NT2/D1 (cell line): ENCODE measurements around the gene BTBD18.

Experiments
- DNase-seq: peaks from one replicate; pipeline ENCODE4 v3.0.0-alpha.2; 2011; ENCODE audit warnings: low read depth, low spot score
- H3K27me3 ChIP-seq: 2 replicates; pipeline ENCODE4 v1.6.0; 2011; ENCODE audit warnings: mild to moderate bottlenecking; ENCODE audit not compliant: insufficient read length, insufficient read depth
- H3K36me3 ChIP-seq: 2 replicates; pipeline ENCODE4 v1.6.1; 2011; ENCODE audit warnings: mild to moderate bottlenecking, low read length, mixed read lengths; ENCODE audit not compliant: insufficient read depth, insufficient read length
- H3K4me1 ChIP-seq: 2 replicates; pipeline ENCODE4 v1.5.1; 2011; ENCODE audit not compliant: insufficient read depth, insufficient read length
- H3K4me3 ChIP-seq: 2 replicates; pipeline ENCODE4 v1.5.1; 2011; ENCODE audit warnings: low read depth; ENCODE audit not compliant: insufficient read length
- H3K9ac ChIP-seq: 2 replicates; pipeline ENCODE4 v1.6.0; 2011; ENCODE audit warnings: low read depth; ENCODE audit not compliant: insufficient read length
- H3K9me3 ChIP-seq: 2 replicates; pipeline ENCODE4 v1.5.1; 2011; ENCODE audit warnings: mild to moderate bottlenecking, low read length; ENCODE audit not compliant: insufficient read depth
- SUZ12 ChIP-seq: IDR thresholded peaks from 2 replicates; pipeline ENCODE4 v1.6.1; 2011; ENCODE audit not compliant: insufficient read length, insufficient read depth; ENCODE audit errors: extremely low read depth
- YY1 ChIP-seq: IDR thresholded peaks from 2 replicates; pipeline ENCODE4 v1.6.1; 2011; ENCODE audit not compliant: insufficient read length, insufficient read depth
- ZNF274 ChIP-seq: IDR thresholded peaks from 2 replicates; pipeline ENCODE4 v1.6.1; 2011; ENCODE audit warnings: mild to moderate bottlenecking, low read depth, low read length

BTBD18 gene

GRCh38 chr11:57763568-57763967 is 11.9 kb upstream of the BTBD18 start:
- TF ChIP-seq YY1 = no peak
- TF ChIP-seq SUZ12 = no peak
- no peak for TF ChIP-seq ZNF274
- peak overlapping the region; percentile 90 for H3K9ac ChIP-seq
- DNase-seq = no peak

GRCh38 chr11:57762235-57762861 is 10.7 kb upstream of the BTBD18 start:
- no peak for DNase-seq
- TF ChIP-seq YY1 (no peak), SUZ12 (no peak), ZNF274 (no peak)
- Histone ChIP-seq H3K36me3 (peaks cover 23% of the 10 kb centered on the region), H3K27me3 (no peaks in the 10 kb centered on the region), H3K9ac (peak overlapping the region; percentile 90), H3K4me3 (peak overlapping the region; percentile 60), H3K9me3 (no peaks in the 10 kb centered on the region), H3K4me1 (peaks cover 5% of the 10 kb centered on the region)

More at GRCh38 chr11:57763568-57763967, 11.9 kb upstream of the BTBD18 start:
- no peaks in the 10 kb centered on the region for H3K9me3 ChIP-seq
- peak overlapping the region; percentile 60 for H3K4me3 ChIP-seq
- peaks cover 5% of the 10 kb centered on the region for H3K4me1 ChIP-seq
- no peaks in the 10 kb centered on the region for H3K27me3 ChIP-seq
- peaks cover 23% of the 10 kb centered on the region for H3K36me3 ChIP-seq

- Histone ChIP-seq H3K4me1 (peaks cover 5% of the 10 kb centered on the region), H3K36me3 (peaks cover 17% of the 10 kb centered on the region), H3K27me3 (no peaks in the 10 kb centered on the region), H3K9me3 (no peaks in the 10 kb centered on the region), H3K9ac (peak within 1 kb of the TSS; percentile 90), H3K4me3 (peak within 1 kb of the TSS; percentile 60)
- TF ChIP-seq YY1 (peak; percentile 30), ZNF274 (no peak)
- peak; percentile 93 for DNase-seq
These were observed 9.9 kb upstream of the BTBD18 start, which contains the start of gene CTNND1 for GRCh38 chr11:57761301-57762234. TSS of gene CTNND1 (plus strand) at chr11:57761802. CDS start at chr11:57791479, 29,677 bp downstream.

- Histone ChIP-seq H3K4me1 (no peaks in the 10 kb centered on the region), H3K9ac (no peak overlapping the region), H3K27me3 (no peaks in the 10 kb centered on the region), H3K4me3 (no peak overlapping the region), H3K9me3 (no peaks in the 10 kb centered on the region), H3K36me3 (peaks cover 2% of the 10 kb centered on the region)
- DNase-seq = no peak
- no peak for TF ChIP-seq SUZ12
- no peak for TF ChIP-seq YY1
- no peak for TF ChIP-seq ZNF274
These were observed 6.6 kb upstream of the BTBD18 start for GRCh38 chr11:57758174-57758573.

GRCh38 chr11:57752954-57753353 is 1.3 kb upstream of the BTBD18 start:
- H3K4me3 ChIP-seq = no peak overlapping the region
- H3K9me3 ChIP-seq = no peaks in the 10 kb centered on the region; the same call in 1 of the 2 replicates
- DNase-seq = no peak
- H3K27me3 ChIP-seq = no peaks in the 10 kb centered on the region
- no peaks in the 10 kb centered on the region for H3K4me1 ChIP-seq
- H3K9ac ChIP-seq = no peak overlapping the region
- no peaks in the 10 kb centered on the region for H3K36me3 ChIP-seq
- TF ChIP-seq YY1 (no peak), ZNF274 (no peak), SUZ12 (no peak)

- no peak for DNase-seq
- no peaks in the 10 kb centered on the region for H3K27me3 ChIP-seq
- H3K4me1 ChIP-seq = no peaks in the 10 kb centered on the region
- H3K4me3 ChIP-seq = no peak overlapping the region
- H3K36me3 ChIP-seq = no peaks in the 10 kb centered on the region
- TF ChIP-seq YY1 (no peak), ZNF274 (no peak), SUZ12 (no peak)
- no peak overlapping the region for H3K9ac ChIP-seq
- no peaks in the 10 kb centered on the region; the same call in 1 of the 2 replicates for H3K9me3 ChIP-seq
These were observed 443 bp downstream of the BTBD18 start for GRCh38 chr11:57751176-57751575.

- no peaks in the 10 kb centered on the region for H3K9me3 ChIP-seq
- TF ChIP-seq SUZ12 = no peak
- no peak for TF ChIP-seq ZNF274
- TF ChIP-seq YY1 = no peak
- H3K9ac ChIP-seq = no peak overlapping the region
- peaks cover 41% of the 10 kb centered on the region for H3K36me3 ChIP-seq
- H3K27me3 ChIP-seq = no peaks in the 10 kb centered on the region
- no peak for DNase-seq
- no peaks in the 10 kb centered on the region for H3K4me1 ChIP-seq
- no peak overlapping the region for H3K4me3 ChIP-seq
These were observed 4.7 kb downstream of the BTBD18 start for GRCh38 chr11:57746920-57747319.
